ENCODE data around the gene GUCY1A2.

The GUCY1A2 gene

DNA sequence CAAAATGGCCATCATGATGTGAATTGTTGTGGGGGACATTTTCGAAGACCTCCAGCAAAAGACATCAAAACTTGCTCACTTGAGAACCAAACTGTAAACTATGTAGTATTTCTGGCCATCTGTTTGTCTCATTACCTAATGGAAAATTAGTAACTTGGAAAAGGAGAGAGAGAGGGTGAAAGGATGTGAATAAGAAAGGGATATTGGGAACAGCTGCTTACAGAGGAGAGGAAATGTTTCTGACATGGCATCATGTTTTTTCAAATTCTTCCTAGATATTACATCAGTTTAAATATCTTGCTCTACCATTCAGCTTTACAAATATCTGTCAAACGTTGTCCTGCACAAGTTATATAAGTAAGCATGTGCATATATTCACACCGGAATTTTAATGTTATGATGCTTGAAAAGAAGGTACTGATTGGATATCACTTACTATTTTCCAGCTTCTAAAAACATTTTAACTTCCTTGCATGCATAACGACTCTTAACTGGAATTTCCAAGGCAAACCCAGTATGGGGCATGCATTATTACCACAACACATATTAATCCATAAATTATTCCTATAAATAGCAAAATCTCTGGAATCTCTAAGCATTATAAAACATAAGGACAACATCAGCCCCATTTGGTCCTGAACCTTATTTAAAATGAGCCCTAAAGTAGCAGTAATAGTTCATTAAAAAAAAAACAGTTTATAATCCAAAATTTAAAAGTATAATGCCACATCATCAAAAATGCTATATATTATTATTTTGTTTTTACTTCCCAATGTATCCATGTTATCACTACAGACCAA lies 20.0 kb downstream of the GUCY1A2 start:
- DNase-seq, result no peak

DNA sequence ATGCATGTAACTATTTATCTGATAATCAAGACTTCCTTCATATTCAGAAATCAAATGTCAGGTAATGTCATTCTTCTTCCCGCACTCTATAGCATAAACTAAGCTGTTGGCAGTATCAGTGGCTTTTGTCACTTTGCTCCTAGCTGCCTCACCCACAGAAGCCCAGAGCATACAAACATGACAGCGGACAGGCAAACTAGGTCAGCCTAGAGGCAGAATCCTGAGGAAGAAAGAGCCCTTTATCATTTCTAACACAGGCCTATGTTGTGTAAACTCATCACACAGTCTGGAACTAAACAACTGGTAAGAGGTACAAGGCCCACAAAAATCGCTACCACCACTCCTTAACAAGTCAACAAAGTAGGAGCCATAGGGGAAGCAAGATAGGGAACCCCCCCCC lies 21.0 kb downstream of the GUCY1A2 start:
- no peak for DNase-seq

DNA sequence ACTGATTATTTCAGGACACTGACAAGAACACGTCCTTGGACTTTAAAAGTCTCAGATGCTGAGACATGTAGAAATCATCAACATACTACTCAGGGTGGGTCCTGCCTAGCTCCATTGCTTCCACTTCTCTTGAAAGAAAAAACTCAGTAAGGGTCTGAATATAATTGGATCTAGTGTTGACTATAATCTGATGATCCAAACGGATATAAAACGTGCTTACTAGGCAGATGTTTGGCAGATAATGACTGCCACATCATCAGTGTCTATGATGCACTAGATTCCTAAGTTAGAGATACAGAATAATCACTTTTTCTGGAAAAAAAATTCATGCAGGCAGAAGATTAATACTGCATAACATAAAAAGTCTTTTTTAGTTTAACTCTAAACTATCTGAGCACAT lies 21.6 kb downstream of the GUCY1A2 start:
- DNase-seq, result no peak

DNA sequence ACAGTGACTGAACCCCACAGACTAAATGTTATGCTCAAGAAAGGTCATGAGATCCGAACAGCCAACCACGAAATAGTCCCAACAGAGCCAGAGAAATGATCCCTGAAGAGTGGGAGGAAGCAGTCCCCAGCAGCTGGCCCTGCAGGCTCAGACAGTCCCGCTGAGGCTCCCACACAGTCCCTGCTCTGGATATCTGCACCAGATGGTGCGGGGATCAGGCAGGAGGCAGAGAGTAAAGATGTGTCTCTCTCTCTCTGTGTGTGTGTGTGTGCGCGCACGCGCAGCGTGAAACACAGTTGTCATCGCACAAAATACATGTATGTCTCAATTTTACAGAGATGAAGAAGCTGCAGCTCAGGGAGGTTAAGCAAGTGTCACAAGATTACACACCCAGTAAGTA lies 27.9 kb downstream of the GUCY1A2 start:
- DNase-seq, result no peak

DNA sequence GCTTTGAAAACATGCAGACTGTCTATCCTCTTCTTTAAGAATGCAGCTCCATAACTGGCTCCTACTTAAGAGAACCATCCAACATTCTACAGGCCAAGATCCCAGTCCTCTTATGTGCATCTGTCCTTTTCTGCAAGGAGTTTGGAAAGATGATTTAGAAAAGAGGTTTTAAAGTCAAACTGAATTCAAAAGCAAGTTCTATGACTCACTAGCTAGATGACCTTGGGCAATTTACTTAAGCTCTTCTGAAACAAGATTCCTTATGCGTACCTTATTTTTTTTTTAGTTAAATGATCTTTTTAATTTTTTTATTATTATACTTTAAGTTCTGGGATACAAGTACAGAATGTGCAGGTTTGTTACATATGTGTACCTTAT lies 29.2 kb downstream of the GUCY1A2 start:
- no peak for DNase-seq

DNA sequence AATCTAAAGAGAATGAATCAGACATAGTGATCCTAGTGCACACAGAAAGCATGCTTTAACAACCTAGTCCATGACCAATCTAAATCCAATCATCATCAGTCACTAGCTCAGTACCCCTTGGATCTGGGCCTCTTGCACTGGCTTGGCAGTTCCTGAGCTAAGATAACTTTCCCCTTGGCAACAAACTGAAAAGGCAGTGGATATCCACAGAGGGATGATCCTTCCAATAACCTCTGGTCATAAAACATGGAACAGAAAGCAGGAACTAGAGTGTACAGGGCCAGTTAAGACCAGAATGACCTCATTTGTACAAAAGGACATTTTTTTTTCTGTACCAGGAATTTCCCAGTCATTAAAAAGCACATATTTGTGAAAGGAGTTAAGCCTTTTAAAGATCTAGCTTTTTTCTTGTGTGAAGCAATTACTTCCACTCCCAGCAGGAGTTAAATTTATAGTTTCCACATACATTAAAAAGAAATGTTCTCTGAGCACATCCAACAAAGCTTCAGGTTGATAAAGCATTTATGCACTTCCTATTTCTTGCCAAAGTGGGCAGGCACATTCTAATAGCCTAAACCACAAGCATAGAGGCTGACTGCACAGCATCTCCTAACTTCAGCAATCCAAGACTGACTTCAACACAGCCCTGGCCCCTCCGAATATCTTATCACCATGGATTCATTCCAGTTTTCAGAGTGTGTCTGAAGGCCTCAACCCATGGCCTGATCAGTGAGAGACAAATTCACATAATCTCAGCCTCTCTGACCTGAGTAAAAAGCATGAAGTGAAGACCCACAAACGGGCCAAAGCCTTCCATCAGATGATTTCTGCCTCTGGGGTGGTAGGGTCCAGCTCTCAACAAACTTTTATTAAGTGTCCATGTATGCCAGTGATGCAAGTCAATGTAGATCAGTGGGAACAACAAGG lies 29.9 kb downstream of the GUCY1A2 start:
- DNase-seq, result no peak

DNA sequence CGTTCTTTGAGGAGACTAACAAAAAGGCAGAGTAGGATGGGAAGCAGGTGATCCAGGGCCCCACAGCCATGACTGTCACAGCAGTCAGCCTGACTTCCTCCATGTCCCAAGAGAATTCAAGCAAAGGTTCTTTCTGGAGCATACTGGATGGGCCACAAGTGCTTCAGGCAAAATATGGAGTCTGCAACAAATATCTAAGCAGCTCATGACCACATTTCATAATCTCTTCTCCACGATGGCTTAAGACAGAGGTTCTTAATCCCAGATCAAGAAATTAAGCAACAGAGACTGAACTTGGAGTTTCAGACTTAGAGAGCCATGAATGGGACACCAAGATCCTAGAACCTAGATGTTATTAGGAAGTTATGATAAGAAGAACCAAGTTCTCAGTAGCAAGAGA lies 31.6 kb downstream of the GUCY1A2 start:
- no peak for DNase-seq

DNA sequence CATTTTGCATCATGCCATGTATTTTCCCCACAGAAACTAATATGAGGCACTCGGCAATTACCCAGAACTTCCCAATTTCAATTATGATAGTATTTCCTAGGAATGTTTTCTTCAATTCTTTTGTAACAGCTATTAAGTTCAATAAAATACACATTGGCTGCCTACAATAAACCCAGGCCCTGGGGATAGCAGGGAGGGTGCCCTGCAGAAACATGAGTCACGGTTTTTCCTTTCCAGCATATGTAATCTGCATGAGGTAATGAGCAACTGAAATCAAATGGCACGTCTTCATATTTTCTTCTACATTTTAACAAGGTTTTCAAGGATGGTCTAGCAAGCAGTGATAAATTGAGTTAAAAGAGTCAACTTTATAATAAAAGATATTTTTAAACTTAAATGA lies 32.0 kb downstream of the GUCY1A2 start:
- no peak for DNase-seq

DNA sequence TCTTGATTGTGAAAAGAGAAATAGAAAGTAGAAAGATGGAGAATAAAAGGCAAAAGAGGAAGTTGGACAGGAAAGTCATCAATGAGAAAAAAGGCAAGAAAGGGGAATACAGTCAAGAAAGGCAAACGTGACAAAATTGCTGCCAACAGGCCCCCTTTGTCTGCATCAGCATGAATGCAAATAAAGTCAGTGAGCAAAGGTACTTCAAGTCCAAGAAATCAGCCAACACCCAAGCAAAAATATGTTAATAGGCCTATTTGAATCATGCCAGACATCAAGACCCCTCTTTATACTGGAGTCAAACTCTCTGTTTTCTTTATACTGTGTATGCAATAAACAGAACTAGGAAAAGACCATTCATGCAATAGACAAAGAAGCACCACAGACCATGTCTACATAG lies 34.3 kb downstream of the GUCY1A2 start:
- DNase-seq, result no peak

DNA sequence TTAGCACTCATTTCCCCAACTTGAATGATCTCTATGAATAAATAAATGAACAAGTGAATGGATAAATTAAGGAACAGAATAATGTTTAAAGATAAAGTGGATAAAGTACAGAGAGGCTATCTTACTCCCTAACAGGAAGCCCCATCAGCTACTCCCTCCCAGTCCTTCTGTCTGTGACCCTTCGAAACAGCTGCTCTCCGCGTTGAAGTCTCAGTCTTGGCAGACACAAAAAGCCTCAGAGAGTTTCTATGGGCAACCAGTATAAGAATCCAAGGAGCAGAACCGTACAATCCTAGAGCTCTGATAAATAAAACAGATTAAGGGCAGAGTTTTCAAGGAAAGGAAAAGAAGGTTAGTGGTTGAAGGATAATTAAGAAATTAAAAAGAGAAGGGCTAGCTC lies 35.0 kb downstream of the GUCY1A2 start:
- DNase-seq, result no peak

DNA sequence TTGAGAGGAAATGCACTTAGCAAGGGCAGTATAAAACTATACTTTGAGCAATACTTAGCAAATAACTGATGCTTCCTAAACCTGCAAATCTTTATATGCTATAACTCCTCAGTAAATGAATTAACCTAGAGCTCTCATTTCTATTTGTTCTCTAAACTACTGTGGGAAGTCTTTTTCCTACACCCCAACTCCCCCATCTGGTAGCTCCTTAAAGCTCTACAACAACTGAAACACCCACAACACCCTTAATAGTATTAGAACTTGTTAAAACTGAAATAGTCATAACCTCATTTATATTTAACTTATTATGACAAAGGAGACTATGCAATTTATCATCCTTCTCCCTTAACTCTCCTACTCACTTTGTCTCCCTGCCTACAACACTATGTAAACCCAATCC lies 43.4 kb downstream of the GUCY1A2 start:
- DNase-seq, result peak; percentile 3

DNA sequence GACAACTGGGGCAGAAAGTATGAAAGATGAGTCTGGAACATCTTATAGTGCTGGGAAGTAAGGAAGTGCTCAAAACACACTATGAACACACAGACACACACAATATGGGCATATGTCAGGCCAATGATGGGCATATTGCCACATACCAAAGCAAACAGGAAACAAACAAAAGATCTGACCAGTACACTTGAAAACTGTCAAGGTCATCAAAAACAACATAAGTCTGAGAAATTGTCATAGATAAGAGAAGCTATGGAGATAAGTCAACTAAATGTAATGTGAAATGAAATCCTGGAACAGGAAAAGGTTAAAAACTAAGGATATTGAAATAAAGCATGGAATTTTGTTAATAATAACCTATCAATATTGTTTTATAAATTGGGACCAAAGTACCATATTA lies 46.4 kb downstream of the GUCY1A2 start:
- peak; percentile 7 for DNase-seq

DNA sequence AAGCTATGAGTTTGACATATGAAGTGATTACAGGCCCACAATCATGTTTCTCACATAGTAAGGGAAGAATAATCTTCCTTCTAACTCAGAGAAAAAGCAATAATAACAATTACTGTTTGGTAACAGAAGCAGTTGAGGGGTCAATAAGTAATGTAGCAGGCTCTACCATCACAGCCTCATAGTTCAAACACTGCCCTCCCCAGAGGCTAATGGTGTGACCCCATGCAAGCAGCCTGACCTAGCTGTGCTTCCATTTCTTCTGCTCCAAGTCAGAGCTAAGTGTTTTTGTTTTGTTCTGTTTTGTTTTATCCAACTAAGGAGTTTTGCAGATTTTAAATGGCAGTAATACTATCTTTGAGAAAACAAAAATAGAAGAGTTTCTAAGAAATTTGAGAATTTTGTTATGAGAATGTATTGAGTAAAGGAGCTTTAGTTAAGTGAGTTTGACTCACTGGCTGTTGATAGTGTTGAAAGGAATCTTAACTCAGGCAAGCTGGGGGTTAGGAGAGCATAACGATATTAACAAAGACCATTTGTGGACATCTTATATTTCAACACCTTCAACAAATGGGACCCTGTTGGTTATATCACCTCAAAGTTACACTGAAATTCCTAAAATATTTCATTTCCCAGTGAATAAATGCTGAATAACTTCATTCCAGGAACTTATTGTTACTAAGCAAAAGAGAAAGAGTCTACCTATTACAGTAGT lies 48.5 kb downstream of the GUCY1A2 start:
- no peak for DNase-seq

DNA sequence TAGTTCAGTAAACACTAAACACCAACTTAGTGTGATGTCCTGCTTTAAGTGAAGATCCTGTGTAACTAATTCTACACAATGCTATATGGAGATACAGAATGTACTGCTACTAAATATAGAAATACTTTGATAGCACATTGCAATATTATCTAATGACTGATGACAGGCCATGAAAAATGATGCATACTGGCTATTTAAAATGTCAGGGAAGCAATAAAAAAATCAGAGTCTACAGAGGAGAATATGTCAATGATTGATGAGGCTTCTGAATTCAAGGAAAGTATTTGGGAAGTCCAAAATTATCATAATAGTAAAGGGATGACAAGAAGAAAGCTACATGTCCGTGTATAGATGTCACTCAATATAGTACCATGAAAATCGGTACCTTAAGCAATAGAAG lies 55.3 kb downstream of the GUCY1A2 start:
- DNase-seq, result no peak

DNA sequence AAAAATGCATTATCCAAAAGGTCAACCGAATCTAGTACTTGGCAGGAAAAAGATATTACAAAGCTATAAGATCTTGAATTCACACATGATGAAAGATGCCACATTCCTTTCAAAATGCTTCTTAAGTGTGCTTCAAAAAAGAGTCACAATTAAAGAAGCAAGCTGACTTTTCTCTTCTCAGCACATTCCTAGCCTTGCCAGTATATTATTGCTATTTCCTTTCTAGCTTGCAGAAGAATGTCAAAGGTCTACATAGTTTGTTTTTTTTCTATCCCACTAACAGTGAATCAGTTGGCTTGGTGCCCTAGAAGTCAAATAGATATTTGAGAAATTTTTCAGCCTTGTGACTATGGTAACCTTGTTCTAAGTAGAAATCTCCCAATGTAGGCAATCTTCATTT lies 56.8 kb downstream of the GUCY1A2 start:
- DNase-seq, result no peak

DNA sequence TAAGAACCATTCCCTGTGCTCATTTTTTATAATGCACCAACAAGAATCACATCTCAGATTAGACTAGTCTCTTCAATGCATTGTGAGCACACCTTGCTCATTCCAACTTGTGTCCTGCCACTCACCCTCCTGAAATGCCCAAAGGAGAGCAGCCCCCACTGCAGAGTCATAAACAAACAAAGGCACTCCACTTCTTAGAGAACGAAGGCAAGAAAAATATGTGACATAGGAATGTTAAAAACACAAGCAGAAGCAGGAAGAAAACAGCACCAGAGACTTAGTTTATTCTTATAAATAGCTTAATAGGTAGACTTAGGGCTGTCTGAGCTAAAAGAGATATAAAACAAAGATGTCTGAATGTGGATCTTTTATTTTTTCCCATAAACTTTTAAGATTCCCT lies 57.2 kb downstream of the GUCY1A2 start:
- DNase-seq, result no peak

DNA sequence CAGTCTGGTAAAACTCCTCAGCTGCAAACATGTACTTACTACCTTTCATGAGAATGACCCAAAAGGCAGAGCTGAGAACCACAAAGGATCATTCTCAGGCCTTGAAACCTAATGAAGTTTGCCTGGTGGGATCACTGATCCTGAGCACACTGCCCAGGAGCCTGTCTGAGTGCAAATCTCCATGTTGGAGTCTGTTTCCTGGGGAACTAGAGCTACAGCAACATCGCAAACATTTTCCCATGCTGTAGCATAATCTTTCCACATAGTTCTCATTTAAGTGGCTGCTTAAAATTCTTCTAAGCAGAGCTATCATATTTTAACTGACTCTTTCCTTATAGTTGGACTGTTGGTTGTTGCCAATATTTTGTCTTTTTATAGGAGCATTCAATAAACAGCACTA lies 58.5 kb downstream of the GUCY1A2 start:
- no peak for DNase-seq

DNA sequence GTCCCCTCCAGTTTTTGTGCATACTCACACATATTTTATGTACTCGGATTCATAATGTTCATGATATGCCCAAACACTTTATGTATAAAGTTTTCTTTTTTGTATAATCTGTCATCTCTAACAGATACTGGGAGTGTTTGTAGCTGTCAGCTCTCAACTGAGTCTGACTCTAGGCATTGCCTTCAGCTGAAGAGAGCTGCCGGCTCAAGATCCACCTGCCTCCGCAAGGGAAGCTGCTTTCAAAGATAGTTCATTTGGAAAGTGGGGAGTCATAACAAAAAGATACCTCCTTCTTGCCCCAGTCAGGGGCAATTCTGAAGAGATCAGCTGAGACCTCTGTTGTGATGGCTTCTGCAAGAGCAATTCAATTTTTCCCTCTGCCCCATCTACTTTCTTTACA lies 58.9 kb downstream of the GUCY1A2 start:
- DNase-seq, result no peak

DNA sequence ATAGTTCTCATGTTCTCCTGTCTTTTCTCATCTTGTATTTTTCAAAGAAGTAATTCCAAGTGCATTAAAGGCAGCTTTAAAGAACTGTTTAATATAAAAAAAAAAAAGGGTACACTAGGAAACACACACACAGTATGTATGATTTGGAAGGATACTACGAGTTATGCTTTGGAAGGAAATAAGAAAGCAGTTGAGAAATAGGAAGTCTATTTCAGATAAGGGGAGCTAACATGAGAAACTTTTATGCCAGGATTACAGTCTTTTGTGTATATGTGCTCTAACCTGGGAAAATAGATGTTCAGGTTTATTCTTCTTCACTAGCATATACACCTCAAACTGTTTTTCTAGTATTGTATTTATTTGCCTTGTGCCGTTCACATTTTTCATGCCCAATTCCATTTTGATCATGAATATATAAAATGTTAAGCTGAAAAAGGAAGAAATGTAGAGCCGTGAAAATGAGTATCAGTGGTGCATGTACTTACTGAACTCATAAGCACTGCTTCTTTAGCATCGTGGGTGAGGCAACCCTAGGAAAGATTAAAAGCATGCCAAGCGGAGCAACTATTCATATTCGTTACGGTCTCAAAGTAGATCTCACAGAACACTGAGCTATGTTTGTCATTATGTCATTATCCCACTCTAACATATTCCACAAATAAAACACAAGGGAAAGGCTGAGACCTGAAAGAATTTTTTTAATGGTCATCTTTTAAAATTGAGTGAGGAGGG lies 59.6 kb downstream of the GUCY1A2 start:
- no peak for DNase-seq

DNA sequence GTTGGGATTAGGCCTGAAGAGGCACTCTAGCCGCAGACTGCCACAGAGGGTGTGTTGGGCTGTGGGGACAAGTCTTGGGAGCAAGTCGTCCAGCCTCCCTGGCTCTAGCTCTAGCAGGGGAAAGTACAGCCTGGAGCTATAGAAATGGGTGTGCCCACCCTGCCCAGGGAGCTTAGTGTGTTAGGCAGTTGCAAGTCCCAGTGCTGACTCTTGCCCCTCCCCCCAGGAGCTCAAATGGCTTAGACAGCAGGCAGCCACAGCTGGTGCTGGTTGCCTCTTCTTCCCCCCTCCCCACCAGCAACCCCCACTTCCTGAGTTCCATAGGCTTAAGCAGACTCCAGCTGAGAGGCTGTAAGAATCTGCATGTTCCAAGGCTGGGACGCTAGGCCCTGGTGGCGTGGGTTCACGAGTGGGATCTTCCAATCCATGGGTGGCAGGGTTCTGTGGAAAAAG lies 61.2 kb downstream of the GUCY1A2 start:
- no peak for DNase-seq

DNA sequence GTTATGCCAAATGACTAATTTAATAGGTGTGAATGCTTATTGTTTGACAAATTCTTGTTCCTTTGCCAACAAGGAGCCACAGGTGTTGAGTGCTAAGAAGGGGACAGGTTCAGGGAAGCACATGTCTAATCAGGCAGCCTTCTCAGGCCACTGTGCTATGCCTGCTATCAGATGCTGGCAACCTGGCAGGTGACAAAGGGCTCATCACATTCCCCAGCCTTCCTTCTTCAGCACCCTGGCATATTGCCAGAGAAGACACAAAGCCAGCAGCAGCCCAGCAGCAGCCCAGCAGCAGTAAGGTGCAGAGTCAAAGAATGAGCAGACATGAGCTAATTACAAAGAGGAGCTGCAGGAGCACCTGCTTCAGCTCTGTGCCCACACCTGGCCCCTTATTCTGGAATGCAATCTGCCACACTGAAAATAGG lies 68.2 kb downstream of the GUCY1A2 start:
- DNase-seq, result peak; percentile 96

DNA sequence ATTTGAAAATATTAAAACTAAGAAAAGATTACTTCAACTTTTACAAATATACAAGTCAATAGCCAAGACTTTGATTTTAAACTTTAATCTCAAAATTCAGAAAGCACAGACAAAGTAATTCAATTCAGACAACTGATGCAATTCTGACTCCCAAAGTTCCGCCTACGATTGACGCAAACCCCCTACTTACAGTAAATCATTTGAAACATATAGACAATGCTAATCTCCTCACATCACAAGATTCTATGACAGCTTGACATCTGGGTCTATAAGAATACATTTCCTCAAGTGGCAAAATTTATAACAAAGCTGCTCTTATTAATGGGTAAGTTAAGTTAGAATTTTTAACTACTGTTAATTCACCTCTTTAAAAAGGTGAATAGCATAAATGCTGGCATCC lies 75.2 kb downstream of the GUCY1A2 start:
- no peak for DNase-seq

DNA sequence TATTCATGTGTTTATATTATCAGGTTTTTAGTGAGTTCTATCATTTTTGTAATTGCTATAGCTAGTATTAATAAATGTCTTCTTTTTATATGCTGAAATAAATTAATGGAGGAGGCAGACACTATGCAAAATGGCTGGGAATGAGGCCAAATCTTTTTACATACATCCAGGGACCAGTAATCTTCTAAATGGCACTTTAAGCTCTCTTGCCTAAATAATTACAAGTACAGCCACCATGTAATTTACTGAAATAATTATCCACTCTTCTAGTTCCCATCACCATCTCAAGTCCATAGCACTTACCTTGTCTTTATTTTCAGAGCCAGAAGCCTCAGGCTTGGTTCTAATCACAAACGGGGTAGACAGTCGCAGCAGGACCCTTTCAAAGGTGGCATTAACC lies 79.1 kb downstream of the GUCY1A2 start:
- no peak for DNase-seq

All from DMS53 (cell line).